Measurements from ENCODE around the gene TNFRSF4. TPM values are rescaled to one million over a fixed set of nuclear protein-coding genes. Genes with fewer than 3 reads are reported as not detected.

TNFRSF4 gene
- total and polyA plus RNA-seq, 2 of the 13 experiments (the other 11 are each of a cell fraction or from before 2014, with no cell fraction given) = not detected

GRCh38 chr1:1236945-1237873 is 23.3 kb upstream of the TNFRSF4 start (continued):
- TF ChIP-seq, protein P1, sequence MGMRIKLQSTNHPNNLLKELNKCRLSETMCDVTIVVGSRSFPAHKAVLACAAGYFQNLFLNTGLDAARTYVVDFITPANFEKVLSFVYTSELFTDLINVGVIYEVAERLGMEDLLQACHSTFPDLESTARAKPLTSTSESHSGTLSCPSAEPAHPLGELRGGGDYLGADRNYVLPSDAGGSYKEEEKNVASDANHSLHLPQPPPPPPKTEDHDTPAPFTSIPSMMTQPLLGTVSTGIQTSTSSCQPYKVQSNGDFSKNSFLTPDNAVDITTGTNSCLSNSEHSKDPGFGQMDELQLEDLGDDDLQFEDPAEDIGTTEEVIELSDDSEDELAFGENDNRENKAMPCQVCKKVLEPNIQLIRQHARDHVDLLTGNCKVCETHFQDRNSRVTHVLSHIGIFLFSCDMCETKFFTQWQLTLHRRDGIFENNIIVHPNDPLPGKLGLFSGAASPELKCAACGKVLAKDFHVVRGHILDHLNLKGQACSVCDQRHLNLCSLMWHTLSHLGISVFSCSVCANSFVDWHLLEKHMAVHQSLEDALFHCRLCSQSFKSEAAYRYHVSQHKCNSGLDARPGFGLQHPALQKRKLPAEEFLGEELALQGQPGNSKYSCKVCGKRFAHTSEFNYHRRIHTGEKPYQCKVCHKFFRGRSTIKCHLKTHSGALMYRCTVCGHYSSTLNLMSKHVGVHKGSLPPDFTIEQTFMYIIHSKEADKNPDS (CRISPR knock-in tag; IDR thresholded peaks at IDR 0.05) = no peak

GRCh38 chr1:1236176-1236763 is 22.3 kb upstream of the TNFRSF4 start:
- FAIRE-seq = no peak
- Histone ChIP-seq H3K4me1 (ENCODE audit: insufficient read depth, low read length) (peaks cover 84% of the 10 kb centered on the region), H3K79me2 (ENCODE audit: insufficient read depth, low read length) (peaks cover 6% of the 10 kb centered on the region), H3K9me3 (ENCODE audit: low read length) (no peaks in the 10 kb centered on the region), H3K27ac (ENCODE audit: extremely low read length, insufficient read depth, low read length) (no peak overlapping the region), H3K27me3 (ENCODE audit: control insufficient read depth in 1 of 2, insufficient read depth in 2 of 2, low read length in 2 of 2) (no peaks in the 10 kb centered on the region; a peak in 2 of 5 replicates), H3K36me3 (replicated peaks in 1 of 2; ENCODE audit: control insufficient read depth in 1 of 2, insufficient read depth in 2 of 2, low read length in 2 of 2) (no peaks in the 10 kb centered on the region), H3K4me2 (ENCODE audit: low read depth, low read length) (peak overlapping the region; percentile 87), H3K4me3 (replicated peaks in 1 of 3; ENCODE audit: insufficient read depth in 1 of 3, low read depth in 2 of 3, low read length in 3 of 3) (peak overlapping the region in 2 of 3 experiments; percentile 23 to 80; a peak in 2 of 6 replicates), H4K20me1 (ENCODE audit: insufficient read depth, low read length) (no peaks in the 10 kb centered on the region), H3K9ac (ENCODE audit: insufficient read depth, low read depth, low read length) (peak overlapping the region; percentile 61; the same call in 1 of the 2 replicates), H2AFZ (ENCODE audit: low read length) (no peak overlapping the region)
- 7% methylated on average over 8 of the region's 22 CpGs for WGBS (ENCODE audit: low lambda C conversion rate)
- BruUV-seq (replicated peaks) = no TSS peak
- intact Hi-C loops (cut with micrococcal nuclease; ENCODE audit: unreplicated experiment) = loop anchor here (10.0 kb wide), 2 partner anchors 61 to 231 kb away; partner anchors contain the start of genes HES4 and TTLL10
- ChIA-PET POLR2A (interaction anchor here (1.7 to 3.3 kb wide), 4 partner anchors 51 to 114 kb away, joined by 5 to 13 read pairs (median 8); no protein-coding TSS in a partner anchor), CTCF (ENCODE audit: low intra/inter-chr PET ratio, low total read pairs) (no interaction called here)
- ATAC-seq = 0 out of 3 replicates have a peak, but pooled peaks have one; percentile 0
- in situ Hi-C loops (cut with HindIII; ENCODE audit: extremely low pct_ligation_motif_present, low pct_unique_long_range_greater_than_20kb) = no loop called here
- DNase-seq (ENCODE audit: low spot score) = no peak
- TF ChIP-seq JUN (CRISPR knock-in tag; IDR thresholded peaks at IDR 0.05) = no peak
- TF ChIP-seq ZFY (CRISPR knock-in tag; IDR thresholded peaks at IDR 0.05) = peak; percentile 54
- no peak for TF ChIP-seq SOX5 (CRISPR knock-in tag; IDR thresholded peaks at IDR 0.05; ENCODE audit: borderline replicate concordance)
- TF ChIP-seq KLF16 (CRISPR knock-in tag; IDR thresholded peaks at IDR 0.05) = no peak
- peak; percentile 38 for TF ChIP-seq UBTF (CRISPR knock-in tag; IDR thresholded peaks at IDR 0.05)
- no peak for TF ChIP-seq MBNL3 (CRISPR knock-in tag; conservative IDR thresholded peaks at IDR 0.05)
- peak; percentile 43; the same call in 1 of the 2 replicates for TF ChIP-seq AHR (CRISPR knock-in tag; IDR thresholded peaks at IDR 0.05)
- no peak for TF ChIP-seq TBP (CRISPR knock-in tag; IDR thresholded peaks at IDR 0.05)
- TF ChIP-seq ATF1 (CRISPR knock-in tag; IDR thresholded peaks at IDR 0.05) = no peak
- no peak for TF ChIP-seq MIER3 (CRISPR knock-in tag; IDR thresholded peaks at IDR 0.05; ENCODE audit: borderline replicate concordance)
- 0 out of 2 replicates have a peak, but pooled peaks have one; percentile 58 for TF ChIP-seq DNMT3B (CRISPR knock-in tag; conservative IDR thresholded peaks at IDR 0.05)
- no peak for TF ChIP-seq ATF7 (IDR thresholded peaks at IDR 0.05)
- TF ChIP-seq ATF7 (CRISPR knock-in tag; IDR thresholded peaks at IDR 0.05) = 0 out of 2 replicates have a peak, but pooled peaks have one; percentile 41
- TF ChIP-seq MAFK (conservative IDR thresholded peaks at IDR 0.05 in 1 of 2, IDR thresholded peaks at IDR 0.05 in 1 of 2; ENCODE audit: low read length in 2 of 2) = peak; percentile 63 to 66
- TF ChIP-seq ISL2 (CRISPR knock-in tag; IDR thresholded peaks at IDR 0.05) = no peak
- peak; percentile 19; the same call in 1 of the 2 replicates for TF ChIP-seq ARNT2 (CRISPR knock-in tag; IDR thresholded peaks at IDR 0.05; ENCODE audit: low read depth)
- no peak for TF ChIP-seq ZNF382 (CRISPR knock-in tag; IDR thresholded peaks at IDR 0.05; ENCODE audit: borderline replicate concordance)
